ENCODE results near the gene ADAMTS14.
A peak's percentile ranks its signal among the peaks of the same experiment; 100 is the strongest.

The ADAMTS14 gene

GRCh38 chr10:70652761-70653657, 19.3 kb upstream of the ADAMTS14 start:
- TF ChIP-seq, protein P1, sequence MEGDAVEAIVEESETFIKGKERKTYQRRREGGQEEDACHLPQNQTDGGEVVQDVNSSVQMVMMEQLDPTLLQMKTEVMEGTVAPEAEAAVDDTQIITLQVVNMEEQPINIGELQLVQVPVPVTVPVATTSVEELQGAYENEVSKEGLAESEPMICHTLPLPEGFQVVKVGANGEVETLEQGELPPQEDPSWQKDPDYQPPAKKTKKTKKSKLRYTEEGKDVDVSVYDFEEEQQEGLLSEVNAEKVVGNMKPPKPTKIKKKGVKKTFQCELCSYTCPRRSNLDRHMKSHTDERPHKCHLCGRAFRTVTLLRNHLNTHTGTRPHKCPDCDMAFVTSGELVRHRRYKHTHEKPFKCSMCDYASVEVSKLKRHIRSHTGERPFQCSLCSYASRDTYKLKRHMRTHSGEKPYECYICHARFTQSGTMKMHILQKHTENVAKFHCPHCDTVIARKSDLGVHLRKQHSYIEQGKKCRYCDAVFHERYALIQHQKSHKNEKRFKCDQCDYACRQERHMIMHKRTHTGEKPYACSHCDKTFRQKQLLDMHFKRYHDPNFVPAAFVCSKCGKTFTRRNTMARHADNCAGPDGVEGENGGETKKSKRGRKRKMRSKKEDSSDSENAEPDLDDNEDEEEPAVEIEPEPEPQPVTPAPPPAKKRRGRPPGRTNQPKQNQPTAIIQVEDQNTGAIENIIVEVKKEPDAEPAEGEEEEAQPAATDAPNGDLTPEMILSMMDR (IDR thresholded peaks at IDR 0.05; ENCODE audit: control extremely low read depth, extremely low read depth, low read depth, missing control alignments) = no peak
- ChIA-PET CTCF (interaction anchor here (0.7 to 1.6 kb wide), 4 partner anchors 20 to 103 kb away, joined by 3 to 4 read pairs (median 4); no protein-coding TSS in a partner anchor), POLR2A (interaction anchor here (0.6 to 0.7 kb wide), 2 partner anchors 54 to 105 kb away, joined by 4 to 7 read pairs; no protein-coding TSS in a partner anchor)
- no peak for DNase-seq (ENCODE audit: extremely low spot score)

DNA sequence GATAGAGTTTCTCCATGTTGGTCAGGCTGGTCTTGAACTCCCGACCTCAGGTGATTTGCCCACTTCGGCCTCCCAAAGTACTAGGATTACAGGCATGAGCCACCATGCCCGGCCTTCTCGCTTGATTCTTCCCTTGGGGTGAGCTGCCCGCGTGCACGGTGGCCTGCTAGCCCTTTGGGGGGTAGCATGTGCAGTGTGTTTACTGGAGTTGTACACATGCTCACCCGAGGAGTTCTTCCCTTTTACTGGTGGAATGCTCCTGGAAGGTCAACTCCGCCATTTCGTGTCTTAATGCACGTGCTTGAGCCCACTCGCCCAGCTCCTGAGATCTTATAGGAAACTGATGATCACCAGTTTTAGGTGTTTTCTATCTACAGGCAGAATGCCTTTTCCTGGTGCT, 17.0 kb upstream of the ADAMTS14 start:
- TF ChIP-seq, protein P1 (IDR thresholded peaks at IDR 0.05; ENCODE audit: control extremely low read depth, extremely low read depth, low read depth, missing control alignments) = no peak
- CTCF ChIA-PET = no interaction called here
- POLR2A ChIA-PET = no interaction called here
- DNase-seq (ENCODE audit: extremely low spot score) = no peak

GRCh38 chr10:70656489-70656888, 15.8 kb upstream of the ADAMTS14 start:
- ChIA-PET CTCF (interaction anchor here (1.6 kb wide), 1 partner anchor 15 kb away, joined by 3 read pairs; no protein-coding TSS in a partner anchor), POLR2A (no interaction called here)
- TF ChIP-seq, protein P1 (IDR thresholded peaks at IDR 0.05; ENCODE audit: control extremely low read depth, extremely low read depth, low read depth, missing control alignments) = no peak
- peak; percentile 68 for DNase-seq (ENCODE audit: extremely low spot score)

DNA sequence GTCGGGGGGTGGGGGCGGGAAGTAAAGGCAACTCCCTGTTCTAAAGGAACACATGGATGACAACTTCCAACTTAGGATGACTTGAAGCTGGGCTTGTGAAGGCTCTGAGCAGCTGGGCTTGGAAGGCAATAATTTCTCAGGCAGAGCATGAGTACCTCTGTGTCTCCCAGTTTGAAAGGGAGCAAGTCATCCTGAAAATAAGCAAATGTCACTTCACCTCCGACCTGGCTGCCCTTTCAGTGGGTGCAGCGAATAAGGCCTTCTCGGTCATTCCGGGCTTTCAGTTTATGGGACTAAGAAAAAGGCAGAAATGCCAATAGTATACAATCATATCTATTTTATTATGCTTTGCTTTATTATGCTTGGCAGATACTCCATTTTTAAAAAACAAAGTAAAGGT, 15.3 kb upstream of the ADAMTS14 start:
- TF ChIP-seq, protein P1 (IDR thresholded peaks at IDR 0.05; ENCODE audit: control extremely low read depth, extremely low read depth, low read depth, missing control alignments) = no peak
- POLR2A ChIA-PET = no interaction called here
- CTCF ChIA-PET = interaction anchor here (1.6 kb wide), 1 partner anchor 14 kb away, joined by 3 read pairs; no protein-coding TSS in a partner anchor
- DNase-seq (ENCODE audit: extremely low spot score) = no peak

DNA sequence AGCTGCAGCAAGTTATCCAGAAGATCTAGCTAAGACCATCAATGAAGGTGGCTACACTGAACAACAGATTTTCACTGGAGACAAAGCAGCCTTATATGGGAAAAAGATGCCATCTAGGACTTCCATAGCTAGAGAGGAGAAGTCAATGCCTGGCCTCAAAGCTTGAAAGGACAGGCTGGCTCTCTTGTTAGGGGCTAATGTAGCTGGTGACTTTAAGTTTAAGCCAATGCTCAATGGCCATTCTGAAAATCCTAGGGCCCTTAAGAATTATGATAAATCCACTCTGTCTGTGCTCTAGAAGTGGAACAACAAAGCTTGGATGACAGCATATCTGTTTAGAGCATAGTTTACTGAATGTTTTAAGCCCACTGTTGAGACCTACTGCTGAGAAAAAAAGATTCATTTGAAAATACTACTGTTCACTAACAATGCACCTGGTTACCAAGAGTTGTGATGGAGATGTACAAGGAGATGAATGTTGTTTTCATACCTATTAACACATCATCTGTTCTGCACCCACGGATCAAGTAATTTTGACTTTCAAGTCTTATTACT, 13.6 kb upstream of the ADAMTS14 start:
- ChIA-PET CTCF (interaction anchor here (0.9 kb wide), 1 partner anchor 9 kb away, joined by 3 read pairs; no protein-coding TSS in a partner anchor), POLR2A (no interaction called here)
- TF ChIP-seq, protein P1 (IDR thresholded peaks at IDR 0.05; ENCODE audit: control extremely low read depth, extremely low read depth, low read depth, missing control alignments) = no peak
- DNase-seq (ENCODE audit: extremely low spot score) = no peak

- TF ChIP-seq, protein P1 (IDR thresholded peaks at IDR 0.05; ENCODE audit: control extremely low read depth, extremely low read depth, low read depth, missing control alignments) = no peak
- no peak for DNase-seq (ENCODE audit: extremely low spot score)
- CTCF ChIA-PET = no interaction called here
- POLR2A ChIA-PET = no interaction called here
Measured at GRCh38 chr10:70659306-70659705, 13.0 kb upstream of the ADAMTS14 start.
